ENCODE measurements around the gene UBIAD1.
"Not testable (repeated sequence)": the region's sequence is repeated elsewhere in the genome, so short reads cannot be mapped to it uniquely, and the experiment has no call there.

UBIAD1 gene

GRCh38 chr1:11272832-11273594 lies at the start of gene UBIAD1:
TSS of gene UBIAD1 (plus strand) at chr1:11273198. CDS start at chr1:11273532, 334 bp downstream.
- peak; percentile 85 to 86 for DNase-seq

- DNase-seq = no peak
Observed at GRCh38 chr1:11227106-11228077, 45.6 kb upstream of the UBIAD1 start.

- no peak for DNase-seq
Observed at GRCh38 chr1:11229203-11229602, 43.8 kb upstream of the UBIAD1 start.

- no peak for DNase-seq
Observed at GRCh38 chr1:11233208-11233607, 39.8 kb upstream of the UBIAD1 start.

- DNase-seq = no peak
Observed at GRCh38 chr1:11237356-11237755, 35.6 kb upstream of the UBIAD1 start.

- no peak for DNase-seq
Observed at GRCh38 chr1:11238311-11238710, 34.7 kb upstream of the UBIAD1 start.

- no peak for DNase-seq
Observed at GRCh38 chr1:11245248-11245647, 27.8 kb upstream of the UBIAD1 start.

- no peak for DNase-seq
Observed at GRCh38 chr1:11245904-11246719, 26.9 kb upstream of the UBIAD1 start.

GRCh38 chr1:11248169-11248568 lies 24.8 kb upstream of the UBIAD1 start:
- no peak for DNase-seq

- no peak for DNase-seq
Observed at GRCh38 chr1:11252538-11252937, 20.5 kb upstream of the UBIAD1 start.

- no peak for DNase-seq
Observed at GRCh38 chr1:11253226-11253625, 19.8 kb upstream of the UBIAD1 start.

GRCh38 chr1:11256299-11256698 lies 16.7 kb upstream of the UBIAD1 start:
- DNase-seq = no peak

- DNase-seq = peak; percentile 94 to 96
Observed at GRCh38 chr1:11262171-11263049, 10.6 kb upstream of the UBIAD1 start, which contains the start of gene MTOR. TSS of gene MTOR (minus strand) at chr1:11262551. CDS start at chr1:11259409, 3,142 bp downstream.

GRCh38 chr1:11266268-11267074 lies 6.5 kb upstream of the UBIAD1 start:
- no peak for DNase-seq

GRCh38 chr1:11267350-11268337 lies 5.4 kb upstream of the UBIAD1 start:
- not testable (repeated sequence) for DNase-seq

- DNase-seq = no peak
Observed at GRCh38 chr1:11272544-11272831, 510 bp upstream of the UBIAD1 start.

- DNase-seq = peak in 1 of 2 donors; percentile 27
Observed at GRCh38 chr1:11273595-11274234, 717 bp downstream of the UBIAD1 start.

GRCh38 chr1:11279152-11279551 lies 6.2 kb downstream of the UBIAD1 start:
- no peak for DNase-seq

GRCh38 chr1:11279630-11280029 lies 6.6 kb downstream of the UBIAD1 start:
- DNase-seq = no peak

Measured in stimulated activated CD4-positive, alpha-beta T cell treated with anti-CD3 and anti-CD28 coated beads, Interleukin-2, amount 100 ng/mL, for 24 hours (primary cell).